ENCODE data around the gene YES1.
A peak's percentile ranks its signal among the peaks of the same experiment; 100 is the strongest.
"Not testable (repeated sequence)": the region's sequence is repeated elsewhere in the genome, so short reads cannot be mapped to it uniquely, and the experiment has no call there.

YES1 gene

DNA sequence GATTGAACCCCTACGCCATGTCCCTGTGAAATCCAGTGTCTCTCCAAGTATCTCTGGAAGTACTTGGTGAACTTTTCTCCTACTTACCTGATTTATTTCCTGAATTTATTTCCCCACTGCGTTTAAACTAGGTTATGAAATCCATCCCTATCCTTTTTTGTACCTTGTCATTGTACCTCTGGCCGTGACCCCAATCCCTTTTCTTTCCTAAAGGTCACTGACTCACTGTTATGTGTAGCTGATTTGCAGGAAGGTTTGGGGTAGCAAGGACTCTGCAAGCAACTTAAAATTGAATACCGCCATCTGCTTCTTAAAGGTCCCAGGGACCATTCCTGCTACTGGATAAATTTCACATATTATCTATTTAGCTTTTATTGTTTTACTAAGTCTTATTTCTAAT lies 95.0 kb downstream of the YES1 start:
- DNase-seq, result no peak

DNA sequence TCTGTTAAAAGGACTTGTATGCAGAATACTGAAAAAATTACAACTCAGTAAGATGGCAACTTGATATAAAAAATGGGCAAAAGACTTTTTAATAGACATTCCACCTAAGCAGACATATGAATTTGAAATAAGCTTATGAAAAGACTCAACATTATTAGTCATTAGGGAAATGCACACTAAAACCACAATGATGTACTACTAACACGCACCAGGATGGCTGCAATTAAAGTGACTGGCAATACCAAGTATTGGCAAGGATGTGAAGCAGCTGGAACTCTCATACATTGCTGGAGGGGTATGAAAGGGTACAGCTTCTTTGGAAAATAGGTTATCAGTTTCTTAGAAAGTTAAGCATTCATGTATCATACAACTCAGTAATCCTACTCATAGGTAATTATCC lies 96.4 kb downstream of the YES1 start:
- DNase-seq, result no peak

DNA sequence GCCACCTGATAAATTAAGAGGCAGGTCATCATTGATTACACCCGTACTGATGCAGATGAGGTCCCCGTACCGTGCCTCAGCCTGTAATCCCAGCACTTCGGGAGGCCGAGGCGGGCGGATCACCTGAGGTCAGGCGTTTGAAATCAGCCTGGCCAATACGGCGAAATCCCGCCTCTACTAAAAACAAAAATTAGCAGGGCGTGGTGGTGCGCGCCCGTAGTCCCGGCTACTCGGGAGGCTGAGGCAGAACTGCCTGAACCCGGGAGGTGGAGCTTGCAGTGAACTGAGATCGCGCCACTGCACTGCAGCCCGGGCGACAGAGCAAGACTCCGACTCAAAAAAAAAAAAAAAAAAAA lies 98.9 kb downstream of the YES1 start:
- DNase-seq, result no peak

DNA sequence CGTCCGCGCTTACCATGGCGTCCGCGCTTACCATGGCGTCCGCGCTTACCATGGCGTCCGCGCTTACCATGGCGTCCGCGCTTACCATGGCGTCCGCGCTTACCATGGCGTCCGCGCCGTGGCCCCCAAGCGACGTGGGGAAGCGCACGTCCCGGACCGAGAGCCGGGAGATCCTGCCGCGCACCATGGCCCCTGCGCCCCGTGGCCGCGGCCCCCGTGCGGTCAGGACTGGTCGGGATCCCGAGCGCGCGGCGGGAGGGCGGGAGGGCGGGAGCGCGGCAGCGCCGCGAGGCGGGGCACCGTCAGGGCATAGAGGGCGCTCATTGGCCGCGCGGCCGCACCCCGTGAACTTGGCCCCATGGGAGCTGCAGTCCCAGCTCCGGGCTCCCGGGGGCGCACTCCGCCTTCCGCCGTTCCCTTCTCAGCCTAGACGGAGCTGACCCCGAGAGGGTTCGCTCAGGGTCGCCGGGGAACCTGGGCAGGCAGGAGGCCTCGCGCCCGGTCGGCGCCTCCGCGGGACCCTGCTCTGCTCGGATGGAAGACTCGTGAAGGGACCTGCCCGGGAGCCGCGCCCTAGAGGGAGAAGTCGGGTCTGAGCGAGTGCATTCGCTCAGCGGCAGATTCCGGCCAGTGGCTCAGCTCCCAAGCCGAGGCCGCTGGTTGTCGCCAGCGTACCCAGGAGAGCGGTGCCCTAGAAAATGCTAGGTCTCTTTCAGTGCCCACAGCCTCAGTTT lies 99.5 kb downstream of the YES1 start, which contains the start of gene ENOSF1:
TSS of gene ENOSF1 (minus strand) at position 230 of the 734 bp plus-strand sequence. CDS start at position 187, 43 bp downstream.
- peak; percentile 28 for DNase-seq

DNA sequence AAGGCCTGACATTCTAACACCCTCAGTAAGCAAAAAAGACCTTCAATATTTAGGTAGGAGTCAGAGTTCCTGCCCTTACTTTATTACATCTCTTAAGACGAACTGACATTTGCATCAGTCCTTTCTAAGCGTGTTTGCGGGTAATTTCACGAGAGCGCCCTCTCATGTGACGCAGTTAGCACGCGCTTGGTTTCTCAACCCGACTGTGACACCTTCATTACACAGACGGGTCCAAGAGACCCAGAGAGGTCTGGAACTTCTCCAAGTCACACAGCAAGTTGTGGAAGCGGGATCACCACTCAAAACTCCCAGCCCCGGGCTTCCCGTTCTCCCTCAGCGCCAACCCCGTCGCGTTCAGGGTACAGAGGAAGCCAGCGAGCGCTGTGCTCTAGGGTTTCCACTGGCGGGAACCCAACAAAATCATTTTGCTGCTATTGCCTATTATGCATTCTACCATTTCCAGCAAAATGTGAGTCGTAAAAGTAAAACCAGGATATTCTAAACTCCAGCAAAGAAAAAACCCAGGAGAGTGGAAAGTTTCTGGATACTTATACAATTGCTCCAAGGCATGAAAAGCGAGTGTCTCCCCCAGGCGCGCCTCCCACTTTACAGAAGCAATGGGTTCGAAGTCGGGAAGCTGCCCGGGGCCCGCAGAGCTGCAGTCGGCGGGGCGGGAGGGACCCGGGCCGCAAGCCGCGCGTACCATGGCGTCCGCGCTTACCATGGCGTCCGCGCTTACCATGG lies 100.2 kb downstream of the YES1 start:
- no peak for DNase-seq

DNA sequence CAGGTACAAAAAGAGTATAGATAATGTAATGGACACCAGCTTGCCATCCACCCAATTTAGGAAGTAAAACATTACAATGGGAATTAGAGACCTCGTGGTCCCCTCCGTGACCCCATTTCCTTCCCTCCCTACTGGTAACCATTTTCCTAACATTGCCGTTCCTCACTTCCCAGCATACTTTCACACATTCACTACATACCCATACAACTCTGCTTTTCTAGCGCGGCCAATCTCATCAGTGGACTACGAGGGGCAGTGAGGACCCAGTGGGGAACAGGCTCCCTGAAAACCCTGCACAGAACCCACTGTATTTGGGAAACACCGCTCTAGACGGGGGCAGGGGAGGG lies 100.8 kb downstream of the YES1 start:
- no peak for DNase-seq

DNA sequence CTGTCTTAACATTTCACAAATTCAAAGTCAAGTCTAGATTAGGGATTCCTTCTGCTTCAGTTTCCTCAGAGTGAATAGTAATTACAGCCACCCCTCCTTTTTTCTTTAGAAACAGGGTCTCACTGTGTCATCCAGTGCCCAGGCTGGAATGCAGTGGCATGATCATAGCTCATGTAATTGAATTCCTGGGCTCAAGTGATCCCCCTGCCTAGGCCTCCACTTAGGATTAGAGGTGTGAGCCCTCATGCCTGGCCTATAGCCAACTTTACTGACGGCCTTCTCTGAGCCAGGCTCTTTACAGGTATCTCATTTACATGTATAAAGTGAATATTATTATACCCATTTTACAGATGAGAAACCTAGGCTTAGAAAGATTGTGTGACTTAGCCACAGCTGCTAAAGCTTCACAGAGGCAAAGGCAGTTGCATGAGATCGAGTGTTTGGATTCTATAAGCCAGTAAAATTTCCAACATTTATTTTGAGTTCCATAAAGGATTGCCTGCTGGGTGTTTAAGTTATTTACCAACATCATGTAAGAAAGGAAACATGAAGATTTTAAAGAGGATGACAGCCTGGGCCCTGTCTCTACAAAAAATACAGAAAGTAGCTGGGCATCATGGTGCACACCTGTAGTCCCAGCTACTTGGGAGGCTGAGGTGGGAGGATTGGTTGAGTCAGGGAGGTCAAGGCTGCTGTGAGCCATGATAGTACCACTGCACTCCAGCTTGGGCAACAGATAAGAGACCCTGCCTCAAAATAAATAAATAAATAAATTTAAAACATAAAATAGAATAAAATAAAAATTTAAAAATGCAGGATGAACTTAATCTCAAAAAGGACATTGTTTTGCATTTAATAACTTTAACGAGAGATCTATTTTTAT lies 101.4 kb downstream of the YES1 start:
- no peak for DNase-seq

DNA sequence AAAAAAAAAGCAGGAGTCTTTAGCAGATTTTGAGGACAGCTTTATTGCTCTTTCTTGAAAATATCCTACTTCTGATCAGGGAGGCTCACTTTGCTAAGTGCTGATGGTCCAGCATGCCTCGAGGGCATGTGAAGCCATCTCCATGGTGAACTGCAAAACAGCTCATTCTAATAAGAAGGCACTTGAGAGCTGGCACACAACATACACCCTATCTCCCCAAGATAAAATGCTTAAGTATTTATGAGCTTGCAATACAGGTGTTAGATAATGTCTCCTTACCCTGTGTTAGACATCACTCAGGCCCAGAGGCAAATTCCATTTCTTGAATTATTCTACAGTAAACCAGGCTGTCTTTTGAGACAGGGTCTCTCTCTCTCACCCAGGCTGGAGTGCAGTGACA lies 102.3 kb downstream of the YES1 start:
- no peak for DNase-seq

DNA sequence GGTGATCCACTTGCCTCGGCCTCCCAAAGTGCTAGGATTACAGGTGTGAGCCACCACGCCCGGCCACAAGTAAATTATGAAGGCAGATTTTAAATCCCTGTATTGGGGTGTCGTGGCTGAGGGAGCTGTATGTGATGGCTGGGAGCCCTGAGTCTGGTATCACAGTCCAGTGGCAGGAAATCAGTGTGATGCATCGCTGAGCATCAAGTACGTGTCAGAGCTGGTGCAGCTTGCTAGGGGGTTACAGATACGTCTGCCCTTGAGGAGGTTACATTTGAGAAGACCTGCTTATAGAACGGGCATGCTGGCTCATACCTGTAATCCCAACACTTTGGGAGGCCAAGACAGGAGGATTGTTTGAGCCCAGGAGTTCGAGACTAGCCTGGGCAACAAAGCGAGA lies 103.9 kb downstream of the YES1 start:
- DNase-seq, result no peak

DNA sequence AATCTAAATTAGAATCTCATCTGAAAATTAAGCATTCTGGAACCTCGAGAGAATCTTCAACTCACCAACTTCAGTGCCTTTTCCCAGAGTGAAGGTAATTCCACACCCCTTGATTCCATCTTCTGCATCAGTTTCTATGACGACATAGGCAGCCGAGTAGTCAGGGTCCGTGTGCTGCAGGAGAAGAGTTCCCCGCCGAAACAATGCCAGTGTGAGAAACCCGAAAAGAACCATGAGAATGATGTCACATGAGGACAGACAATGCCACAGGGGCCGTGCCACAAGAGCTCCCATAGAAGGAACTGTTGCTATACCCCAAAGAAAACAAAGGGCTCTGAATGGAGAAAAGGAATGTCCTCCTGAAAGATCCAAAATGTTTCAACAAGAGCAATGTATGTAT lies 105.6 kb downstream of the YES1 start:
- no peak for DNase-seq

DNA sequence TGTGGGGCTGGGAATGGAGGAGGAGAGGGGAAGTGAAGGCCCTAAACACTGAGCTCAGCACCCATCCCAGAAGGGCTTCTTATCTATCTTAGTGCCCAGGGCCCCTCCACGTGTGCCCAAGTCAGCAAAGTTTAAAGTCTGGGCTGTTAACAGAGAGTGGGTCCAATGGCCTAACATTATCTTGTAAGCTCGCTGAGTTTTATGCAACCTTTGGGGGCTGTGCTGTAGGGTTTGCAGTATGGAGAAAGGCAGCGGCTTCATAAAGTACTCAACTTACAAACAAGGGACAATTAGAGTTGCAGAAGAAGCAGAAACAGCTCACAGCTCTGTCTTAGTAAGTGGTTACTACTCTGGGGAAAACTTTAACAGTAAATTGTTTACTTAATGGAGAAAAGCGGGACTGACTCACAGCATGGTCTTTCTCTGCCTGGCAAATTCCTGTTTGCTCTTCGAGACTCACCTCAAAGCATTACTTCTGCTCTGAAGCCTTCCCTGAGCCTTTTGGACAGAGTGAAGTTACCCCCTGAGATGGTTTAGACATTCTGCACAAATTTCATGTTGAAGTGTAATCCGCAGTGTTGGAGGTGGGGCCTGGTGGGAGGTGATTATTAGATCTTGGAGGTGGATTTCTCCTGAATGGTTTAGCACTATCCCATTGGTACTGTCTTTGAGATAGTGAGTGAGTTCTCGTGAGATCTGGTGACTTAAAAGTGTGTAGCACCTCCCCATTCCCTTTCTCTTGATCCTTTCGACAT lies 108.7 kb downstream of the YES1 start:
- no peak for DNase-seq

DNA sequence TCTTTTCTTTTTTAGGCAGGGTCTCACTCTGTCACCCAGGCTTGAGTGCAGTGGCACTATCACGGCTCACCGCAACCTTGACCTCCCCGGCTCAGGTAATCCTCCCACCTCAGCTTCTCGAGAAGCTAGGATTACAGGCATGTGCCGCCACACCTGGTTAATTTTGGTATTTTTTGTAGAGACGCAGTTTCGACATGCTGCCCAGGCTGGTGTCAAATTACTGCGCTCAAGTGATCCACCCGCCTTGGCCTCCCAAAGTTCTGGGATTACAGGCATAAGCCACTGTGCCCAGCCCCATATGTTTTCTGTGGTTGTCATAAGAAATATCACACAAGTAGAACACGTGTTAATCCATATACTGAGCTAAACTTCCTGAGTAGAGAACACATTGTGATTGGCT lies 114.2 kb downstream of the YES1 start:
- no peak for DNase-seq

DNA sequence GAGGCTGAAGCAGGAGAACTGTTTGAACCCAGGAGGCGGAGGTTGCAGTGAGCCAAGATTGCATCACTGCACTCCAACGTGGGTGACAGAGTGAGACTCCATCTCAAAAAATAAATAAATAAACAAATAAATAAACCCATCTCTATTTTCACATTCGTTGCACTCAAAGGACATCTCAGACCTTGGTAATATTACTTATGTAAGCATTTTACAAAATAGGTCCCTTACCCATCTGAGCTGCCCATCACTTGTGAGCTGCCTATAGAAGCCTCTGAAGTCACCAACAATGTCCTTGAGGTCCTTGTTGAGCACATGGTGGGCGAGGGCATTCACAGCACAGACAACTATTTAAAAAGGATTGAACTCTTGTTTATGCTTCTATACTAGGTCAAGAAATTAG lies 115.0 kb downstream of the YES1 start:
- no peak for DNase-seq

DNA sequence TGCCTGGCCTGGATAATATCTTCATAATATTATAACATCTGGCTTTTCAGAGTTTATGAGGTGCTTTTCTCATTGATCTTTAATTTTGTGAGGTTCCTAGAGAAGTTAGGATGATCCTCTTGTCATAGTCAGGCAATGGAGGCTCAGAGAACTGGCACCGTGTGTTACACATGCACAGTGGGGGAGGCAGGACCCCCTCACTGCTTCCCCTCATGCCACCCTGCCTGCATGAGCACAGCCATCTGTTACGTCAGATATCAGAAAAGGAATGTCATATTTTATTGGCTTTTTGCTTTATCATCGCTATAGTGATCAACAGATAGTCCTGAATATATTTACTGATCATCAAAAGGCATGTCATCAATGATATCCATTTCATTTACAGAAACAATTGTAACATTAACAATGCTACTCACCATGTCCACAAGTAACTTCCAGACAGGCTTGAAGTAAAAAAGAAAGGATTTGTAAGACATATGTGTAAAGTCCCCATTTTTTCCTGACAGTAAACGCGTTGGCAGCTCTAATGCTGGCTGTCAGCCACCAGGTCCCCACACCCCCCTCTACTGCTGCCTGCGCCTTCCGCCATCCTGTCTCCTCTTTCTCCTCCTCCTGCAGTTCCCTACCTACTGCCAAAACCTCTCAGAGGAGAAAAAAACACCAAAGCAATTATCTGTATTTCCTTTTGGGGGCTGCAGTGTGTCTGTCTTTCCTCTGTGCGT lies 118.4 kb downstream of the YES1 start:
- DNase-seq, result peak; percentile 14

DNA sequence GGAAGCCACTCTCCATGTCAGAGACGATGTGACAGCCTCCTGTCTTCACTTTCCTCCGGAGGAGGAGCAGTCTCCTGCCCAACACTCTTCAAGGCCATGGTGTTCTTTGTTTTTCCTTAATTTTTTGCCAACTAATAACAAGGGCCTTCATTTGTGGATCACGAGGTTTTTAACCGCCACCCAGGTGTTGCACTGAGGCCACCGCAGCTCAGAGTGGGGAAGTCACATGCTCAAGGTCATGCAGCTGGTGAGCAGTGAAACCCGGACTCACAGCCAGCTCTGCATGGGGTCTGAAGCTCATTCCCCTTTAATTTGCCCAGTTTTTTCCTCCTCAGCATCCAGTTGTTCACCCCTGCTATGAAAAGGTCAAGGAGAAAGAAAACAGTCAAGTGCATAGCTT lies 119.2 kb downstream of the YES1 start:
- no peak for DNase-seq

DNA sequence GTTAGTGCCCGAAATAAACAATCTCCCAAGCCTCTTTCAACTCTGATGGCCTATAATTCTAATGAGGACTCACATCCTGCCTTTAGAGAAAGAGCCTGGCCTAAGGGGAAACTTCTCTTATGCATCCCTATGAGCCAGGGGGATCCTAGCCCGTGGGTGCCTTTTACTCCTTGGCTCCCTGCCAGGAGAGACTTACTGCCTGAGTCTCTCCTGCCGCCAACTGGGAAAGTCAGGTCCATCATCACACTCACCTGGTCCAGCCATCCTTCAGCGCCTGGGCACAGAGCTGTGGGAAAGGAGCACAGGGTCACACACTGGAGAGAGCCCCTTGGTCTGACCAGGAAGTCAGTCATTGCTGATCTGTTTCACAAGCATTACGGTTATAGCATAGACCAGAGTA lies 123.7 kb downstream of the YES1 start:
- DNase-seq, result no peak

DNA sequence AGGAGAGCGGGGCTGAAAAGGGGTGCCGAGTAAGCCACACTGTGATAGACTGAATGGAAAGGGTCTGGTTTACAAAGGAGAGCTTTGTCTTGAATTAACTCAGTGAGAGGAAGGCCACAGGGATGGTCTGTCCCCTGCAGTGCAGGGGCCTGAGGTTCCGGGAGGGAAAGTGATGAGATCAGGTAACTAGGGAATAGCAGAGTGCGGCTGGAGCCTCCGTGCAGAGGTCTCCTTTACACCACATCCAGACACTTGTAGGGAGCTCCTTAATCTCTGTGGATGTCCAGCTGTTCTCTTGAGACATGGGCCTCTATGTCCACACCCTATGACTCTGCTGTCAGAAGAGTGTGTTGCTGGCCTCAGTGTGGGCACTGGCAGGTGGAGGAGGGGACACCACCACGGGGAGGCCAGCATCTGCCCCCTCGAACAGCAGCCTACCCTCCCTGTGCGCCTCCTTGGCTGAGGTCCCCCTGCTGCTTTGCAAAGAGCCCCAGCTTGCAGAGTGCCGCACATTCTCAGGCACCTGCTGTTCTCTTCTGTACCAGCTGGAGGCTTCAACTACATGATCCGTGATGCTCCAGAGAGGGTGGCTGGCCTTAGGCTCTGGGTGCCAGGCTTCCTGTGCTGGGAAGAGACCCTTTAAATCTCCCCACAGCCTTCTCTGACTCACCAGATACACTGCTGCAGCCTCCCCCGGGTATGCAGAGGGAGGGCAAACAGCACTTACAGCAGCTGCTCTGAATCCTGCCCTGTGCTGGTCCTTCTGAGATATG lies 125.5 kb downstream of the YES1 start:
- no peak for DNase-seq

DNA sequence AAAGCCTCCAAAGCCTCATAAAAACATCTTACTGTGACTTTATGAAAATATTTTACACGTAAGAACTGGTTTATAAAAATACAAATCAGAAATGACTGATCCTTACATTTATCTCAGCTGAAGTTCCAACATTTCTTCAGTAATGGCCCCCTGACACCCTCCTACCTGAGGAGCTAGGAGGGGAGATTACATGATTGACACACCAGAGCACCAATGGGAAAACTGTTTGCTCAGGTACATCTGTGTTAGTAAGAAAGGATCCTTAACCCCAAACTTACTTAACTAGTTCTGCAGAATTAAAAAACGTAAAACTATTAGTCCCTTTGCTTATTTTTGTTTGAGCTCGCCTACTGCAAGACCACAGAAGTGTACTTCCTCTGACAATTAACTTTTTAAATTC lies 126.6 kb downstream of the YES1 start:
- DNase-seq, result no peak

DNA sequence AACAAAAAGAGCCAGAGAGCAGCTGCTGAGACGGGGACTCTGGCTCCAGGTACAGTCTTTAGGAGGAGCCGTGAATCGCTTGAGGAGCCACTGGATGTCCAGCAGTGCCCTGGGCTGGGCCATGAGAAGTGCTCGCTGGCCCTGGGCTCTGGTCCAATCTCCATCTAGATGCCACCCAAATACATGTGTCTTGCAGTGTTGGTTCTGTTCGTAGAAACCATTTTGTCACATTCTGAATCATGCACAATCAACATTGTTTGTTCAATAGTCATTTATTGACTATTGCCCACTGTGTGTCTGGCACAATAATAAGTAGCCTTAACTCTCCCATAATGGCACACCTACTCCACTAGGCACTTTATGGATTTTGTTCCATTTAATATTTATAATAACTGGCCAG lies 128.5 kb downstream of the YES1 start:
- no peak for DNase-seq

DNA sequence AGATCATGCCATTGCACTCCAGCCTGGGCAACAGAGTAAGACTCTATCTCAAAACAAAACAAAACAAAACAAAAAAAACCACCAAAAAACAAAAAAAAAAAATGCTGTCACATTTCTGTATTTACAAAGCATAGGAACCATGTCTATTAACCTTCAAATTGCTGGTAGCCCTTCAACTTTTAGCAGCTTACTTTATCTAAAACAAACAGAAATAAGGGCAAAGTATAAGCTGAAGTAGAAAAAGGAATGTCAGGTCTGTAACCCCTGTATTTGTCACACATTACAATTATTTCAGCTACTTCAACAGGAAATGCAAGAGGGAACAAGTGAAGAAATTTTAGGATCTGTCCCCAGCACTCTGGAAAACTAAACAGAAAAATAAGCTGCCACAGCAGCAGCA lies 129.2 kb downstream of the YES1 start:
- DNase-seq, result no peak

DNA sequence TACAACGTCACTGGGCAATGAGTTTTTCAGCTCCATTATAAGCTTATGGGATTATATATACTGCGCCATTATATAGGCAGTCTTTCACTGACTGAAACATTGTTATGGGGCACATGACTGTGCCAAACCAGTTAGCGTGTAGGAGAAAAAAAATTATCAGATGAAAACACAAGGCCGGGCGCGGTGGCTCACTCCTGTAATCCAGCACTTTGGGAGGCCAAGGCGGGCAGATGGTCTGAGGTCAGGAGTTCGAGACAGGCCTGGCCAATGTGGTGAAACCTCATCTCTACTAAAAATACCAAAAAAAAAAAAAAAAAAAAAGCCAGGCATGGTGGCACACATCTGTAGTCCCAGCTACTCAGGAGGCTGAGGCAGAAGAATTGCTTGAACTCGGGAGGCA lies 129.6 kb downstream of the YES1 start:
- DNase-seq, result not testable (repeated sequence)

DNA sequence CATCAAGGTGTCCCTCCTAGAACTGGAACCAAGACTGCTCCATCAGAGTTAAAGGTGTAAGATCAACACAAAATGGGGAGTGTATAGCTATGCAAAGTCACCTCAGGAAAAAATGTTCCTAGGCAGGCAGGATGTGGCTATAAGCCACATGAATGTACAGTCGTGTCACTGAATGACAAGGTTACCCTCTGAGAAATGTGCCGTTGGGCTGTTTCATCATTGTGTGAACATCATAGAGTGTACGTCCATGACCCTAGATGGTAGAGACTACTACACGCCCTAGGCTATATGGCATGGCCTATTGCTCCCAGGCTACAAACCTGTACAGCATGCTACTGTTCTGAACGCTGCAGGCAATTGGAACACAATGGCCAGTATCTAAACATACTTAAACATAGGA lies 130.1 kb downstream of the YES1 start:
- DNase-seq, result no peak
